ENCODE measurements around the gene LMF2. TPM values are rescaled to one million over a fixed set of nuclear protein-coding genes. Genes with fewer than 3 reads are reported as not detected.

Gene LMF2
- total and polyA plus RNA-seq, 5 donors from 2014 or later: 21.5 to 113 (median 21.8) TPM

- DNase-seq (no peak), ATAC-seq (ENCODE audit: low read depth in 2 of 2) (no peak)
- H3K4me3 ChIP-seq (ENCODE audit: low read depth, low read length): no peak overlapping the region
- H3K36me3 ChIP-seq (ENCODE audit: control insufficient read depth, insufficient read depth, low read length): peaks cover 50% of the 10 kb centered on the region
- no peaks in the 10 kb centered on the region for H3K27me3 ChIP-seq (ENCODE audit: control insufficient read depth, insufficient read depth, low read length)
- peaks cover 11% of the 10 kb centered on the region for H3K36me3 Mint-ChIP-seq
- H3K27ac ChIP-seq (ENCODE audit: insufficient read depth, low read length, poor library complexity, severe bottlenecking): no peak overlapping the region
- H3K4me1 Mint-ChIP-seq: peaks cover 0 to 15% (median 6%) of the 10 kb centered on the region in 4 donors
- H3K9me3 Mint-ChIP-seq: no peaks in the 10 kb centered on the region
- no peak overlapping the region for H3K4me3 Mint-ChIP-seq
- H3K9me3 ChIP-seq (ENCODE audit: control insufficient read depth in 2 of 2, low read length in 2 of 2): no peaks in the 10 kb centered on the region
- H3K27ac Mint-ChIP-seq: no peak overlapping the region
- no peaks in the 10 kb centered on the region for H3K27me3 Mint-ChIP-seq
- peaks cover 3% of the 10 kb centered on the region for H3K4me1 ChIP-seq (ENCODE audit: control insufficient read depth, insufficient read depth, low read length, poor library complexity, severe bottlenecking)
These were observed 11.6 kb upstream of the LMF2 start for GRCh38 chr22:50519151-50519550.

- Mint-ChIP-seq H3K36me3 (peaks cover 11% of the 10 kb centered on the region), H3K4me3 (no peak overlapping the region), H3K27ac (no peak overlapping the region), H3K4me1 (peaks cover 0 to 18% (median 6%) of the 10 kb centered on the region in 4 donors), H3K9me3 (no peaks in the 10 kb centered on the region), H3K27me3 (no peaks in the 10 kb centered on the region)
- no peak overlapping the region for H3K4me3 ChIP-seq (ENCODE audit: low read depth, low read length)
- DNase-seq: no peak
- no peaks in the 10 kb centered on the region for H3K9me3 ChIP-seq (ENCODE audit: control insufficient read depth in 2 of 2, low read length in 2 of 2)
- H3K36me3 ChIP-seq (ENCODE audit: control insufficient read depth, insufficient read depth, low read length): peaks cover 49% of the 10 kb centered on the region
- H3K27ac ChIP-seq (ENCODE audit: insufficient read depth, low read length, poor library complexity, severe bottlenecking): no peak overlapping the region
- no peaks in the 10 kb centered on the region for H3K4me1 ChIP-seq (ENCODE audit: control insufficient read depth, insufficient read depth, low read length, poor library complexity, severe bottlenecking)
- H3K27me3 ChIP-seq (ENCODE audit: control insufficient read depth, insufficient read depth, low read length): no peaks in the 10 kb centered on the region
- ATAC-seq (ENCODE audit: low read depth in 2 of 2): no peak
These were observed 11.1 kb upstream of the LMF2 start for GRCh38 chr22:50518606-50519005.

- Histone ChIP-seq H3K4me3 (ENCODE audit: low read depth, low read length) (no peak overlapping the region), H3K27ac (ENCODE audit: insufficient read depth, low read length, poor library complexity, severe bottlenecking) (no peak overlapping the region), H3K9me3 (ENCODE audit: control insufficient read depth in 2 of 2, low read length in 2 of 2) (no peaks in the 10 kb centered on the region), H3K4me1 (ENCODE audit: control insufficient read depth, insufficient read depth, low read length, poor library complexity, severe bottlenecking) (no peaks in the 10 kb centered on the region), H3K36me3 (ENCODE audit: control insufficient read depth, insufficient read depth, low read length) (peaks cover 41% of the 10 kb centered on the region), H3K27me3 (ENCODE audit: control insufficient read depth, insufficient read depth, low read length) (no peaks in the 10 kb centered on the region)
- DNase-seq (no peak), ATAC-seq (ENCODE audit: low read depth in 2 of 2) (no peak)
- no peak overlapping the region for H3K27ac Mint-ChIP-seq
- no peak overlapping the region for H3K4me3 Mint-ChIP-seq
- no peaks in the 10 kb centered on the region for H3K9me3 Mint-ChIP-seq
- H3K36me3 Mint-ChIP-seq: peaks cover 11% of the 10 kb centered on the region
- no peaks in the 10 kb centered on the region for H3K27me3 Mint-ChIP-seq
- H3K4me1 Mint-ChIP-seq: peaks cover 0 to 23% (median 8%) of the 10 kb centered on the region in 4 donors
These were observed 10.2 kb upstream of the LMF2 start for GRCh38 chr22:50517495-50518260.

GRCh38 chr22:50516891-50517290 is 9.4 kb upstream of the LMF2 start:
- Mint-ChIP-seq H3K27ac (no peak overlapping the region), H3K9me3 (no peaks in the 10 kb centered on the region), H3K4me1 (peaks cover 0 to 30% (median 8%) of the 10 kb centered on the region in 4 donors), H3K36me3 (peaks cover 16% of the 10 kb centered on the region), H3K4me3 (no peak overlapping the region), H3K27me3 (no peaks in the 10 kb centered on the region)
- Histone ChIP-seq H3K27ac (ENCODE audit: insufficient read depth, low read length, poor library complexity, severe bottlenecking) (no peak overlapping the region), H3K4me3 (ENCODE audit: low read depth, low read length) (no peak overlapping the region), H3K9me3 (ENCODE audit: control insufficient read depth in 2 of 2, low read length in 2 of 2) (no peaks in the 10 kb centered on the region), H3K36me3 (ENCODE audit: control insufficient read depth, insufficient read depth, low read length) (peaks cover 37% of the 10 kb centered on the region), H3K4me1 (ENCODE audit: control insufficient read depth, insufficient read depth, low read length, poor library complexity, severe bottlenecking) (no peaks in the 10 kb centered on the region), H3K27me3 (ENCODE audit: control insufficient read depth, insufficient read depth, low read length) (no peaks in the 10 kb centered on the region)
- no peak for ATAC-seq (ENCODE audit: low read depth in 2 of 2)
- no peak for DNase-seq

GRCh38 chr22:50516068-50516467 is 8.6 kb upstream of the LMF2 start:
- H3K27me3 ChIP-seq (ENCODE audit: control insufficient read depth, insufficient read depth, low read length): no peaks in the 10 kb centered on the region
- H3K27ac ChIP-seq (ENCODE audit: insufficient read depth, low read length, poor library complexity, severe bottlenecking): no peak overlapping the region
- Mint-ChIP-seq H3K9me3 (no peaks in the 10 kb centered on the region), H3K27ac (no peak overlapping the region), H3K36me3 (peaks cover 16% of the 10 kb centered on the region), H3K4me1 (peaks cover 0 to 30% (median 8%) of the 10 kb centered on the region in 4 donors), H3K4me3 (peak overlapping the region in 2 of 4 donors; percentile 3 to 82), H3K27me3 (no peaks in the 10 kb centered on the region)
- H3K9me3 ChIP-seq (ENCODE audit: control insufficient read depth in 2 of 2, low read length in 2 of 2): no peaks in the 10 kb centered on the region
- H3K4me1 ChIP-seq (ENCODE audit: control insufficient read depth, insufficient read depth, low read length, poor library complexity, severe bottlenecking): no peaks in the 10 kb centered on the region
- DNase-seq (no peak), ATAC-seq (ENCODE audit: low read depth in 2 of 2) (no peak)
- H3K36me3 ChIP-seq (ENCODE audit: control insufficient read depth, insufficient read depth, low read length): peaks cover 34% of the 10 kb centered on the region
- H3K4me3 ChIP-seq (ENCODE audit: low read depth, low read length): no peak overlapping the region

- ATAC-seq (ENCODE audit: low read depth in 2 of 2): no peak
- H3K4me1 ChIP-seq (ENCODE audit: control insufficient read depth, insufficient read depth, low read length, poor library complexity, severe bottlenecking): peaks cover 13% of the 10 kb centered on the region
- Mint-ChIP-seq H3K27ac (no peak overlapping the region), H3K4me1 (peaks cover 0 to 42% (median 21%) of the 10 kb centered on the region in 4 donors), H3K36me3 (peaks cover 10% of the 10 kb centered on the region), H3K27me3 (peaks cover 4% of the 10 kb centered on the region), H3K9me3 (no peaks in the 10 kb centered on the region), H3K4me3 (no peak overlapping the region)
- H3K27ac ChIP-seq (ENCODE audit: insufficient read depth, low read length, poor library complexity, severe bottlenecking): no peak overlapping the region
- no peaks in the 10 kb centered on the region for H3K27me3 ChIP-seq (ENCODE audit: control insufficient read depth, insufficient read depth, low read length)
- no peaks in the 10 kb centered on the region for H3K9me3 ChIP-seq (ENCODE audit: control insufficient read depth in 2 of 2, low read length in 2 of 2)
- peaks cover 17% of the 10 kb centered on the region for H3K36me3 ChIP-seq (ENCODE audit: control insufficient read depth, insufficient read depth, low read length)
- H3K4me3 ChIP-seq (ENCODE audit: low read depth, low read length): no peak overlapping the region
- DNase-seq: no peak
These were observed 5.7 kb upstream of the LMF2 start for GRCh38 chr22:50513175-50513574.

- H3K9me3 Mint-ChIP-seq: no peaks in the 10 kb centered on the region
- ATAC-seq (ENCODE audit: low read depth in 2 of 2) (no peak), DNase-seq (no peak)
- Histone ChIP-seq H3K4me3 (ENCODE audit: low read depth, low read length) (peak overlapping the region; percentile 82), H3K4me1 (ENCODE audit: control insufficient read depth, insufficient read depth, low read length, poor library complexity, severe bottlenecking) (peaks cover 29% of the 10 kb centered on the region), H3K9me3 (ENCODE audit: control insufficient read depth in 2 of 2, low read length in 2 of 2) (no peaks in the 10 kb centered on the region), H3K27ac (ENCODE audit: insufficient read depth, low read length, poor library complexity, severe bottlenecking) (peak overlapping the region; percentile 95), H3K36me3 (ENCODE audit: control insufficient read depth, insufficient read depth, low read length) (peaks cover 9% of the 10 kb centered on the region), H3K27me3 (ENCODE audit: control insufficient read depth, insufficient read depth, low read length) (no peaks in the 10 kb centered on the region)
- peaks cover 4% of the 10 kb centered on the region for H3K27me3 Mint-ChIP-seq
- peaks cover 5% of the 10 kb centered on the region for H3K36me3 Mint-ChIP-seq
- peaks cover 0 to 39% (median 16%) of the 10 kb centered on the region in 4 donors for H3K4me1 Mint-ChIP-seq
- H3K27ac Mint-ChIP-seq: peak overlapping the region; percentile 94 to 99 (median 99)
- peak overlapping the region; percentile 92 to 97 (median 93) for H3K4me3 Mint-ChIP-seq
These were observed 1.4 kb upstream of the LMF2 start for GRCh38 chr22:50508897-50509296.
